Mesangial cell (primary cell): ENCODE results near the gene TSR3. TPM values are rescaled to one million over a fixed set of nuclear protein-coding genes. Genes with fewer than 3 reads are reported as not detected.

Experiments used
- total RNA-seq: library from RNA; depleted of rRNA; stranded (reverse); fragments of >200 nt; gene quantifications from 2 replicates; pipeline ENCODE4 v1.2.3, GENCODE V29; 2015

The TSR3 gene
- 68.2 and 103 TPM in 2 replicates for total RNA-seq

DNA sequence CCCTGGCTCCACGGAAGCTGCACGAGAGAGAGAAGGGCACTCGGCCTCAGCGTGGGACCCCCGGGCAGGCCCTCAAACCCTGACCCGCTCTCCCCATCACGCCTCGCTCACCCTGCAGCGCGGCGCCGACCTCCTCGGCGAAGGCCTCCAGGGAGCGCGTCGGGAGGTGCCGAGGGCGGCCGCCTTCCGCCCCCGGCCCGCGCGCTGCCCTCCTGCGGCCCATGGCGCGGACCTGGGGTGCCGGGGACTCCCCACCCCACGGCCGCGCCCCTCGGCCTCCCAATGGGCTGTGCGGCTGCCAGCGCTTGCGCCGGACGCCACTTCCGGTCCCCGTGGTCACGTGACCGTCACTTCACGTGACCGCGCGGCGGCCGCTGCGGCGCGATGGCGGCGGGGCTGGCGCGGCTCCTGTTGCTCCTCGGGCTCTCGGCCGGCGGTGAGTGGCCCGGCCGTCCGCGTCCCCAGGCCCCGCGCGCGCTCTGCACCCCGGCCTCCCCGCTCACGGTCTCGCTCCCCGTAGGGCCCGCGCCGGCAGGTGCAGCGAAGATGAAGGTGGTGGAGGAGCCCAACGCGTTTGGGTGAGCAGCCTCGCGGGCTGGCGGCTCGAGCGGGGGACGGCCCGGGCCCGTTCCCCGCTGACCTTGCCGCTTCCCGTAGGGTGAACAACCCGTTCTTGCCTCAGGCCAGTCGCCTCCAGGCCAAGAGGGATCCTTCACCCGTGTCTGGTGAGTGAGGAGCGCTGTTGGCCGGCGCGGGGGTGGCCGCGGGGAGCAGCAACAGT lies at the start of gene TSR3, which contains the start of gene GNPTG:
Gene TSR3, minus strand, starts transcription at position 297 of the 781 bp plus-strand sequence. Its CDS starts 74 bp downstream, at position 223.
Gene GNPTG, plus strand, starts transcription at position 350 of the 781 bp plus-strand sequence. Its CDS starts 35 bp downstream, at position 385.

DNA sequence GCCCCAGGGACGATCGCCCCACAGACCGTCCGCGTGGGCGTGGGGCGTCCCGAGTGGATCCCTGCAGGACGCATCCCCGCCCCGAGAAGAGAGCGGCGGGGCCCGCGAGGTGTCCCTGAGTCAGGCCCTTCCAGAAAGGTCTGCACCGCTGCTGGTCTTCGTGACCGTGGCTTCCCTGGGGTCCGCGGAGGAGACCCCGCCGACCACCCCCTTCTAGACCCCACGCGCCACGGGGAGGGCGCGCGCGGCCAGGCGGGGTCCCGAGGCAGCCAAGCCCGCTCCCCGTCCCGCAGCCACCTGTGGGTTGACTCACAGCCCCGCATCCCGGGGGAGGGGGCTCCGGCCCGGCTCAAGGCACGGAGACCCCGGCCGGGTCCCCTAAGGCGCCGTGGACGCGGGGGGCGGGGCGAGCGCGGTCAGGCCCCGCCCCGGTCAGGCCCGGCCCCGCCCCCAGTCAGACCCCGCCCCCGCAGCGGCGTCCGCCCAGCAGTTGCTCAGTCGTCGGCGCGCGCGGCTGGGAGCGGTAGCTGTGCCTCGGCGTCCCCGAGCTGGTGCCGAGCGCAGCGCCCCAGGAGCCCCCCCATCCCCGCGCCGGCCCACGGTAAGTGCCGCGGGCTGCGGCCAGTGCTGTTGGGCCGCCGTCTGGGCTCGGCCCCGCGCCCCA lies 18.4 kb downstream of the TSR3 start, which contains the start of gene BAIAP3:
Gene BAIAP3, plus strand, starts transcription at position 497 of the 664 bp plus-strand sequence. CDS start 4,905 bp downstream, outside the sequence.

DNA sequence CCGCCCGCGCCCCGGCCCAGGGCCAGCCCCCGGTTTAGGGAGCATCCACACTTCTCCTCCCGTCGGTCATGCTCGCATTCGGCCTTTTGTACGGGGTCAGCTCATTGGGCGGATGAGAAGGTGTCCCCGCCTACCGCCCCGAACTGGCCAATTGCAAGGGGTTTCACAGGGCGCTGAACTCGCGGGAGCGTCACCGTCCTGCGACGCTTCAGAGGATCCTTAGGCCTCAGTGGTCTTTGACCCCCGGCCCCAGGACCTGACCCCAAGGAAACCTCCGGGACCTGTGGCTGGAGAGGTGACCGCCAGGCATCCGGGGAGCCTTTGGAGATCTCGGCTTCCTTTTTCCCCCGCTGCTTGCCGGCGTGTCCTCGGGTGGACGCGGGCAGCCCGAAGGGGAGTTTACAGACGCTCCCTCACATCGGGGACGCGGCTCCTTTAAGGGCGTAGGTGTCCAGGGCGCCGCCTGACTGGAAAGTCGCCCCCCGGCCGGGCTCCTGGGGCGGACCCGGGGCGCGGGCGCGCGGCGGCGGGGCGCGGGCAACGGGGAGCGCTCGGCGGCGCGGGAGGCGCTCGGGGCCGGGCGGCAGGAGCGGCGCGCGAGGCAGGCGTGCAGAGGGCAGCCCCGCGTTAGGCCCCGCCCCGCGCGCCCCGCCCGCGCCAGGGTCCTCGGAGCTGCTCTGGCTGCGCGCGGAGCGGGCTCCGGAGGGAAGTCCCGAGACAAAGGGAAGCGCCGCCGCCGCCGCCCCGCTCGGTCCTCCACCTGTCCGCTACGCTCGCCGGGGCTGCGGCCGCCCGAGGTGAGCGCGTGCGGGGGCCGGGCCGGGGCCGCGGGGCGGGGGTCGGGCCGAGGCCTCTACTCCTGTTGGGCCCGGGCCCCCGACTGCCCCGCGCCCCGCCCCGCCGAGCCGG lies 42.4 kb downstream of the TSR3 start, which contains the start of gene UBE2I:
Gene UBE2I, plus strand, starts transcription at position 660 of the 909 bp plus-strand sequence. CDS start 4,395 bp downstream, outside the sequence.

Other genes with a start within 250 kb of the TSR3 start
- 3.7 and 36.5 TPM in 2 replicates for gene CACNA1H, start 198.8 kb downstream of the TSR3 start, total RNA-seq
- gene TPSG1, start 126.6 kb downstream of the TSR3 start, total RNA-seq, result not detected in 2 replicates
- gene TPSB2, start 121.7 kb downstream of the TSR3 start, total RNA-seq, result not detected in 2 replicates
- not detected in 2 replicates for gene TPSAB1, start 111.2 kb downstream of the TSR3 start, total RNA-seq
- gene TPSD1, start 95.8 kb downstream of the TSR3 start, total RNA-seq, result not detected in 2 replicates
- gene UBE2I, start 42.2 kb downstream of the TSR3 start, total RNA-seq, result 76.8 and 145 TPM in 2 replicates
- 1.5 and 1.6 TPM in 2 replicates for gene BAIAP3, start 18.2 kb downstream of the TSR3 start, total RNA-seq
- 36.2 and 92.5 TPM in 2 replicates for gene GNPTG, start 53 bp upstream of the TSR3 start, total RNA-seq
- gene UNKL, start 62.8 kb upstream of the TSR3 start, total RNA-seq, result 9.6 and 13.7 TPM in 2 replicates
- gene UQCC4, start 68.9 kb upstream of the TSR3 start, total RNA-seq, result 16.6 and 18.3 TPM in 2 replicates
- gene PERCC1, start 79.2 kb upstream of the TSR3 start, total RNA-seq, result not detected in 2 replicates
- 0.16 and 2.2 TPM in 2 replicates for gene CCDC154, start 92.7 kb upstream of the TSR3 start, total RNA-seq
- 90.0 and 174 TPM in 2 replicates for gene CLCN7, start 123.2 kb upstream of the TSR3 start, total RNA-seq
- 0.13 TPM in 1 of 2 replicates, not detected in the other for gene PTX4, start 137.1 kb upstream of the TSR3 start, total RNA-seq
- 20.4 and 41.7 TPM in 2 replicates for gene TELO2, start 141.5 kb upstream of the TSR3 start, total RNA-seq
- 1.6 and 4.4 TPM in 2 replicates for gene TMEM204, start 181.8 kb upstream of the TSR3 start, total RNA-seq